IMR-90 (cell line): Measurements from ENCODE around the gene DBX1.

ENCODE experiments used
- FOS ChIP-seq: fragments of 150-350 bp; IDR thresholded peaks from 2 replicates; pipeline ENCODE4 v1.6.1; 2016; ENCODE audit warnings: low read depth, low read length
- TF ChIP-seq, protein P1 (sequence below): conservative IDR thresholded peaks from 2 replicates; pipeline ENCODE4 v1.5.1; 2012; ENCODE audit warnings: mild to moderate bottlenecking, low read depth, low read length, improper control_type of control experiment

DNA sequence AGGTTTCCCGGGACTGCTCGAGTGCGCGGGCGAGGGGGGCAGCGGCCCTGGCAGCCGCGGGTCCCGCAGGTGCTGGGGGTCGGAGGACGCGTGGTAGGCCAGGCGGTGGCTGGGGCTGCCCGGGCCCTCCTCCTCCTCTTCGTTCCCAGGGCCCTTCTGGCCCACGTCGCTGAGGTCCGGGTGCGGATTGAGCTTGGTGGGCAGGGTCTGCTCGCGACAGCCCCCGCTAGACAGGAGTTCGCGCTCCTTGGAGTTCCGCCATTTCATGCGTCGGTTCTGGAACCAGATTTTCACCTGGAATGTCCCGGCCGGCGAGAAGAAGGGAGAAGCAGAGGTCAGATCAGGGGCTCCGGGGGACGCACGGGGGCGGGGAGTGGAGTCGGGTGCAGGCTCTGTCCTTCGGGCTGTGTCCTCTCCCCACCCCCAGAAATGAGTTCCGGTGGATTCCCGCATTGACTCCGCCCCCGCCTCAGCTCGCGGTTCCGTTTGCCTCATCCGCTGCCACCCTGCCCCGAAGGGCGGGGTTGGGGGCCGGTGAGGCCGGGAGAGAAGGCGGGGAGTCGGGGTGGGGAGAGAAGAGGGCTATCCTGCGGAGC is 3.9 kb downstream of the DBX1 start:
- TF ChIP-seq FOS: no peak
- TF ChIP-seq, protein P1, sequence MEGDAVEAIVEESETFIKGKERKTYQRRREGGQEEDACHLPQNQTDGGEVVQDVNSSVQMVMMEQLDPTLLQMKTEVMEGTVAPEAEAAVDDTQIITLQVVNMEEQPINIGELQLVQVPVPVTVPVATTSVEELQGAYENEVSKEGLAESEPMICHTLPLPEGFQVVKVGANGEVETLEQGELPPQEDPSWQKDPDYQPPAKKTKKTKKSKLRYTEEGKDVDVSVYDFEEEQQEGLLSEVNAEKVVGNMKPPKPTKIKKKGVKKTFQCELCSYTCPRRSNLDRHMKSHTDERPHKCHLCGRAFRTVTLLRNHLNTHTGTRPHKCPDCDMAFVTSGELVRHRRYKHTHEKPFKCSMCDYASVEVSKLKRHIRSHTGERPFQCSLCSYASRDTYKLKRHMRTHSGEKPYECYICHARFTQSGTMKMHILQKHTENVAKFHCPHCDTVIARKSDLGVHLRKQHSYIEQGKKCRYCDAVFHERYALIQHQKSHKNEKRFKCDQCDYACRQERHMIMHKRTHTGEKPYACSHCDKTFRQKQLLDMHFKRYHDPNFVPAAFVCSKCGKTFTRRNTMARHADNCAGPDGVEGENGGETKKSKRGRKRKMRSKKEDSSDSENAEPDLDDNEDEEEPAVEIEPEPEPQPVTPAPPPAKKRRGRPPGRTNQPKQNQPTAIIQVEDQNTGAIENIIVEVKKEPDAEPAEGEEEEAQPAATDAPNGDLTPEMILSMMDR: no peak
